HG02973 (cell line): ENCODE measurements around the gene ZNF513.
"Not testable (repeated sequence)": the region's sequence is repeated elsewhere in the genome, so short reads cannot be mapped to it uniquely, and the experiment has no call there.

Source experiments
- ATAC-seq: cut with Tn5 transposase; IDR thresholded peaks from one replicate; pipeline ENCODE4 v1.9.1; 2021; ENCODE audit warnings: moderate library complexity; ENCODE audit not compliant: unreplicated experiment

The ZNF513 gene

GRCh38 chr2:27380626-27381545, at the start of gene ZNF513:
Gene ZNF513, minus strand, starts transcription at chr2:27380734. Its CDS starts 208 bp downstream, at chr2:27380526.
- peak; percentile 75 for ATAC-seq

- peak; percentile 58 for ATAC-seq
These were observed 48.5 kb upstream of the ZNF513 start for GRCh38 chr2:27428978-27429541.

GRCh38 chr2:27428213-27428977, 47.9 kb upstream of the ZNF513 start, which contains the start of gene NRBP1:
Gene NRBP1, plus strand, starts transcription at chr2:27428631. Its CDS starts 4,643 bp downstream, at chr2:27433274.
- ATAC-seq = peak; percentile 91

DNA sequence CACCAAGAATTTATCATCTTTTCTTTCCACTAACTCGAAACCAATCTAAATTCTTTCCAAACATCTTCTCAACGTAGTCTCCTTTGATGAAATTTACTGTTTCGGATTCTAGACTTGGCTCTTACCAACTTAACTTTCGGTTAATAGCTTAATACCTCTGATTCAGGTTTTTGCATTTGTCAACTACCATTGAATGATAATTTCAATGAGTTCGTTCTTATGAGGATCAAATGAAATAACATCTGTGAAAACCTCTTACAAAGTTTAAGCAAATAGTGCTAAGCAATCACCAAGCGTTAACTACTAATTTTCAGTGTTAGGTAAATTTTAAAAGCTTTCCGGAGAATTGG, 47.3 kb upstream of the ZNF513 start:
- ATAC-seq = no peak

- ATAC-seq = not testable (repeated sequence)
These were observed 44.5 kb upstream of the ZNF513 start for GRCh38 chr2:27425039-27425438.

DNA sequence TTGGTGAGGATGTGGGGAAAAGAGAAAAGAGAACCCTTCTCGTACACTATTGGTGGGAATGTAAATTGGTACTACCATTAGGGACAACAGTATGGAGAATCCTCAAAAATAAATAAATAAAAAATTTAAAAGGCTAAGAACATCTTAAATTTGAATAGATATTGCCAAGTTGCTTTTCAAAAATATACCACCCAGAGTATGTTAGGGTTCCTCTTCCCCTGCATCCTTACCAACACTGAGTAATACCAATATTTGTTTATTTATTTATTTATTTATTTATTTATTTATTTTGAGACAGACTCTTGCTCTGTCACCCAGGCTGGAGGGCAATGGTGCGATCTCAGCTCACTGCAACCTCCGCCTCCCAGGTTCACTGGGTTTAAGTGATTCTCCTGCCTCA, 42.4 kb upstream of the ZNF513 start:
- no peak for ATAC-seq

- ATAC-seq = no peak
These were observed 41.2 kb upstream of the ZNF513 start for GRCh38 chr2:27421660-27422250.

DNA sequence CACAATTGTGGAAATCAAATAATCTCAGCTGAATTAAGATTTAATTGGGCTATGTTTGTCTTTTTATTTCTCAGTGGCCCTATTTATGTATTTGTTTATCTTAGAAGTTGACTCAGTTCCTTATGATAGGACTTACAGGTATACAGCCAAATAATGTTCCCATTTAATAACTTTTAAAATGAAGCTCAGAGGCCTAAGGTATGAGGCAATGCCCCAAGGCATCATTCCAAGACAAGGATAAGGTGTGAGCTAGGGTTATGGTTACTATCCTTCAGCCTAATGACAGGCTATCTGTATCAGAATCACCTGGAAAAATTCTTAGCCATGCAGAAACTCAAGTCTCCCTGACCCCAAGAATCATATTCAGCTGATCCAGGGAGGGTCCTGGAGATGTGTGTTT, 40.5 kb upstream of the ZNF513 start:
- no peak for ATAC-seq

DNA sequence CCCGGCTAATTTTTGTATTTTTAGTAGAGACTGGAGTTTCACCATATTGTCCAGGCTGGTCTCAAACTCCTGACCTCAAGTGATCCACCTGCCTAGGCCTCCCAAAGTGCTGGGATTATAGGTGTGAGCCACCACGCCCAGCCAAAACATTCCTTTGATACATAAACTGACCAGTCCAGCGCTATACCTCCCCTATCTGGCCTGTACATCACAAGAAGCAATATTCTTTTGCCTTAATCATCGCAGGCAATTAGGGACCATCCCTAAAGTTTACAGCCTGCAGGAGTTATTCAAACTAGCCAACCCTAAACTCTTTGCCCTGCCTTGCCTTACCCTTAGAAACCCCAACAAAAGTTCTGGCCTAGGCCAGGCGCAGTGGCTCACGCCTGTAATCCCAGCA, 35.6 kb upstream of the ZNF513 start:
- no peak for ATAC-seq

DNA sequence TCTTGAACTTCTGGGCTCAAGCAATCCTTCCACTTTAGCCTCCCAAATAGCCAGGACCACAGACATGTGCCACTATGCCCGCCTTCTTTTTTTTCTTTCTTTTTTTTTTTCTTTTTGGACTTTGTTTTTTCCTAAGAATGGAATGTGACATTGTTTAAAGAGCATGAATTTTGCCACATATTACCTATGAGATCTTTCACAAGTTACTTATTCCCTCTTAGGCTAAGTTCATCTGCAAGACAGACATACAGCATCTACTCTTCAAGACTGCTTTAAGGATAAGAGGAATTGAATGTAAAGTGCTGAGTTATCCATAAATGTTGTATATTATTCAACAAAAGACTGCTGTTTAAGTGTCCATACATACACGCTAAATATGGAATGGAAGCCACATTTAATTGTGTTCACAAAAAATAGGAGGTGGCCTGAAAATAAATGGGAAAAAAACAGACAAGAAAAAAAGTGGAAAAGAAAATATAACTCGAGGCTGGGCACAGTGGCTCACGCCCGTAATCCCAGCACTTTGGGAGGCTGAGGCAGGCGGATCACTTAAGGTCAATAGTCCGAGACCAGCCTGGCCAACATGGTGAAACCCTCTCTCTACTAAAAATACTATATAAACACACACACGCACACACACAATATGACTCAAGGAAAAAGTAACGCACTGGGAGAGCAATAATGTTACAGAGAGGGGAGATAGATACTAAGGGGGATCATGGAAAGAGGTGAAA, 32.1 kb upstream of the ZNF513 start:
- no peak for ATAC-seq

- peak; percentile 91 for ATAC-seq
These were observed 29.0 kb upstream of the ZNF513 start, which contains the start of gene PPM1G for GRCh38 chr2:27409321-27410073. Gene PPM1G, minus strand, starts transcription at chr2:27409591. Its CDS starts 169 bp downstream, at chr2:27409422.

DNA sequence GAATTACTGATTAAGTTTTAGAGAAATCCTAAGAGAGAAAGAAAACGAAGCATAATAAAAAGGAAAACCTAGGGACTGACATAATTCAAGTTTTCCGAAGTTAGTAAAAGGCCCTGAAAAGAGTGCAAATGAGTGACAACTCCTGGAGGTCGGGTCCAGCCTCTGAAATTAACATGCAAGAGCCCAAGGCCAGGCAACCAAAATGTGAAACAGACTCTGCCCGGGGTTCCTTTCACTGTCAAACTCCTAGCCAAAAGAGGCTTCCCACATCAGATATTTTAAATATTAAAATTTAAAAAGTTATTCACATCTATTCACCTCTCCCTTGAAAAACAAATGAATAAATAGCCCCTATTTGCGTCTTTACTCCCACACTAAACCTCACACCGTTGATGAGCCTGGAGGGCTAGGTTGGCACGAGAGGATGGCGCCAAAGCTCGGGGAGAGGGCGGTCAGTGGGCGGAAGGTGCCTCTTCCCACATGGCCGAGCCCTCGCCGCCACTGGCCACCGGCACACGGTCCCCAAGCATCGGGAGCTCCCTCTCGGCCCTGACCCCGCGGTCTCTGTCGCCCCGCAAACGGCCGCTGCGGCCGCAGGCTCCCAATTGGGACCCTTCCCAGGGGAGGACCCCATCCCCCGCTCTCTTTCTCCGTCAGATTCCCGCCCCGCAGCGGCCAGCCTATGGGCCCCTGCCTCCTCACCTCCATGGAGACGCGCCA, 28.2 kb upstream of the ZNF513 start:
- peak; percentile 18 for ATAC-seq

DNA sequence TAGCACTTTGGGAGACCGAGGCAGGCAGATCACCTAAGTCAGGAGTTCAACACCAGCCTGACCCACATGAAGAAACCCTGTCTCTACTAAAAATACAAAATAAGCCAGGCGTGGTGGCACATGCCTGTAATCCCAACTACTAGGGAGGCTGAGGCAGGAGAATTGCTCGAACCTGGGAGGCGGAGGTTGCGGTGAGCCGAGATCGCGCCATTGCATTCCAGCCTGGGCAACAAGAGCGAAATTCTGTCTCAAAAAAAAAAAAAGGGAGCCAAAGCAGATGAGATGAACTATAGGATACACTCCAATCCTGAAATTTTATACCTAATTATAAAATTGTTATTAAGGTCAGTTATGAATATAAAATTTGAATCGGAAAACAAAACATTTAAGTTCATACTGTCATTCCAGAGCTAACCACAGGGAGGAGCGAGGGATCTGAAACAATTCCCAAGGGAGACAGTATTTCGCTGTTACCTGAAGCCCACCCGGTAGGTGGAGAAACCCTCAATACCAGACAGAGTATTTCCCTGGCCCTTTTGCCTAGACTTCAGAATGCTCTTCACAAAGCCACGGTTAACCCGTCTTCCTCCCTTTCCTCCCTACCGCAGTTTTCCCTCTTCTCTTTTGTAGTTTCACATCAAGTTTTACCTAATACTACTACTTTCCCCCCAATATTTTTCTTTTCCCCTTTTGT, 27.4 kb upstream of the ZNF513 start:
- no peak for ATAC-seq

DNA sequence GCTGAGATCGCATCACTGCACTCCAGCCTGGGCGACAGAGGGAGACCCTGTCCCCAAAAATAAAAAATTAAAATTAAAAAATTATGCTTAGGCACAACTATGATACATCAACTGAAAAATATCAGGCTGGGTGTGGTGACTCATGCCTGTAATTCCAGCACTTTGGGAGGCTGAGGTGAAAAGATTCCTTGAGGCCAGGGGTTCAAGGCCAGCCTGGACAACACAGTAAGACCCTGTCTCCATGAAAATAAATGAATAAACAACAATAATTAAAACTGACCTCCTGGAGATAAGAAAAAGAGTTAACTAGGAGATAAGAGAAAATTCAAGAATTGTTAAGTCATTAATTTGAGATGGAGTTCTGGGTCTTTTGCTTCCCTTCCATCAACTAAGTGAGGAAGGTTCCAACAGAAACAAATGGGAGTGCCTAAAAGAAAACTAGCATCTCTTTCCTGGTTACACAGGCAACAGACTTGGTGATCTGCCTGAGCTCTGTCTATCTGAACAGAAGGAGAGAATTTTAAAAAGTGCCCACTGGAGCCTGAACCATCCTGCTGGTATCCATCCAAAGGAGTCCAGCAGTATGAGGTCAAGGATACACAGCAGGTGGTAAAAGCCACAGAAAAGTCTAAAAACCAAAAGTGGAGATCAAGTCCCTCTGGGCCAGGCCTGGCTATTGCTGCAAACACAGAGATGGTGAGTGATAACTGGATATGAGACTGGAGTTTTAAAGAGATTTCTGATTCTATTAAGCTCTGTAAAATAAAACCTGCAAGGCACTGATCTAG, 20.0 kb upstream of the ZNF513 start:
- ATAC-seq = no peak

- ATAC-seq = no peak
These were observed 18.4 kb upstream of the ZNF513 start for GRCh38 chr2:27398962-27399361.

GRCh38 chr2:27393225-27393624, 12.7 kb upstream of the ZNF513 start:
- ATAC-seq = no peak

GRCh38 chr2:27390822-27391679, 10.5 kb upstream of the ZNF513 start:
- ATAC-seq = no peak
